A204.1 (cell line): ENCODE results near the gene DAG1.
"Not testable (repeated sequence)": the region's sequence is repeated elsewhere in the genome, so short reads cannot be mapped to it uniquely, and the experiment has no call there.

Experiments
- FAIRE-seq: peaks from 2 replicates; lab custom pipeline; 2012; peaks lifted over from hg19 to GRCh38; lab: Jason Lieb, UNC

DAG1 gene

GRCh38 chr3:49470714-49471420, 800 bp downstream of the DAG1 start:
- FAIRE-seq: no peak

GRCh38 chr3:49471856-49472495, 1.9 kb downstream of the DAG1 start:
- FAIRE-seq: no peak

GRCh38 chr3:49476563-49476962, 6.5 kb downstream of the DAG1 start:
- FAIRE-seq: no peak

- FAIRE-seq: no peak
Measured at GRCh38 chr3:49482766-49483165, 12.7 kb downstream of the DAG1 start.

GRCh38 chr3:49484471-49484870, 14.4 kb downstream of the DAG1 start:
- FAIRE-seq: no peak

GRCh38 chr3:49489247-49489646, 19.2 kb downstream of the DAG1 start:
- FAIRE-seq: no peak

- FAIRE-seq: no peak
Measured at GRCh38 chr3:49492969-49493368, 22.9 kb downstream of the DAG1 start.

- FAIRE-seq: no peak
Measured at GRCh38 chr3:49493901-49494300, 23.8 kb downstream of the DAG1 start.

- no peak for FAIRE-seq
Measured at GRCh38 chr3:49495023-49495422, 25.0 kb downstream of the DAG1 start.

GRCh38 chr3:49496845-49497244, 26.8 kb downstream of the DAG1 start:
- not testable (repeated sequence) for FAIRE-seq

- FAIRE-seq: no peak
Measured at GRCh38 chr3:49497606-49498005, 27.5 kb downstream of the DAG1 start.

- no peak for FAIRE-seq
Measured at GRCh38 chr3:49498239-49498638, 28.2 kb downstream of the DAG1 start.

GRCh38 chr3:49498648-49499047, 28.6 kb downstream of the DAG1 start:
- no peak for FAIRE-seq

- no peak for FAIRE-seq
Measured at GRCh38 chr3:49500205-49500731, 30.2 kb downstream of the DAG1 start.

- no peak for FAIRE-seq
Measured at GRCh38 chr3:49500732-49501609, 30.9 kb downstream of the DAG1 start.

- no peak for FAIRE-seq
Measured at GRCh38 chr3:49501842-49502241, 31.8 kb downstream of the DAG1 start.

- no peak for FAIRE-seq
Measured at GRCh38 chr3:49506906-49507305, 36.8 kb downstream of the DAG1 start.

- FAIRE-seq: no peak
Measured at GRCh38 chr3:49509028-49509561, 39.0 kb downstream of the DAG1 start.

GRCh38 chr3:49511639-49512038, 41.6 kb downstream of the DAG1 start:
- FAIRE-seq: no peak

GRCh38 chr3:49512781-49513355, 42.8 kb downstream of the DAG1 start:
- FAIRE-seq: no peak

GRCh38 chr3:49513494-49514124, 43.5 kb downstream of the DAG1 start:
- FAIRE-seq: no peak

GRCh38 chr3:49518016-49518415, 47.9 kb downstream of the DAG1 start:
- no peak for FAIRE-seq
